GM13977 (cell line): ENCODE results near the gene CEP85.
"Not testable (repeated sequence)": the region's sequence is repeated elsewhere in the genome, so short reads cannot be mapped to it uniquely, and the experiment has no call there.

Source experiments
- DNase-seq: peaks from one replicate; pipeline ENCODE4 v3.0.0; 2012; ENCODE audit warnings: low spot score
- in situ Hi-C: fragments of 300-500 bp; cut with MboI; formaldehyde crosslinking; loops from one replicate; pipeline ENCODE4 v1.12.0; 2022; ENCODE audit warnings: low sequenced_read_pairs, low pct_unique_long_range_greater_than_20kb, mixed read lengths, inconsistent platforms; ENCODE audit not compliant: unreplicated experiment
- TF ChIP-seq, protein P1 (sequence below): IDR thresholded peaks from 2 replicates; pipeline ENCODE4 v1.5.1; 2012; ENCODE audit warnings: mild to moderate bottlenecking, control low read depth; ENCODE audit not compliant: insufficient read depth; ENCODE audit errors: extremely low read depth, missing control alignments

Gene CEP85

DNA sequence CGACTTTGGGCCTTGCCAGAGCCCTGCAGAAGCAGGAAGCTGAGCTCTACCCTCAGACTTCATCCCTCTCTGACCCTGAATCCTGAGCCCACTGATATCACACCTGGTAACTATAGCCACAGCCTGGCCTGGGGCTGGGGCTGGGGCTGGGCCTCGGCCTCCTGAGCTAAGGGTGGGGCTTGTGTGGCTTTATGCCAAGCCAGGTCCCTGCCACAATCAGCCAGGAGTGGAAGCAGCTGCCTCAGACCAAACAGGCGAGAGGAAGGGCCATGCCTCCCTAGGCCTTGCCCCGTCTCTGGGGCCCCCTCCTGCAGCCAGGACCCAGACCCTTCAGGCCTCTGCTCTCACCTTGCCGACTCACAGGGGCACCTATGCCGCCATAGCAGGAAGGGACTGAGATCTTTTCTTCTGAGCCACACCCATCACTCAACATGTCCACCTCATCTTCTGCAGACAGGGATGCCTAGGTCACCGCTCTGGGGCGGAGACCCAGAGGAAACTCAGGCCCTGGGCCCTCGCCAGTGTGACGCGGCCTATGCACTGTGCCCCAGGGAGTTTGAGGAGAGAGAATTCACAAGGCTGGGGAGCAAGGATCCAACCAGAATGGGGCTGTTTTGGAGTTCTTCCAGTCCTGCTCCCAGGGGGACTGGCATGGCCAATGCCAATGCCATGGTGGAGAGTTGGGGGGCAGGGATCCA, 66.7 kb downstream of the CEP85 start:
- TF ChIP-seq, protein P1, sequence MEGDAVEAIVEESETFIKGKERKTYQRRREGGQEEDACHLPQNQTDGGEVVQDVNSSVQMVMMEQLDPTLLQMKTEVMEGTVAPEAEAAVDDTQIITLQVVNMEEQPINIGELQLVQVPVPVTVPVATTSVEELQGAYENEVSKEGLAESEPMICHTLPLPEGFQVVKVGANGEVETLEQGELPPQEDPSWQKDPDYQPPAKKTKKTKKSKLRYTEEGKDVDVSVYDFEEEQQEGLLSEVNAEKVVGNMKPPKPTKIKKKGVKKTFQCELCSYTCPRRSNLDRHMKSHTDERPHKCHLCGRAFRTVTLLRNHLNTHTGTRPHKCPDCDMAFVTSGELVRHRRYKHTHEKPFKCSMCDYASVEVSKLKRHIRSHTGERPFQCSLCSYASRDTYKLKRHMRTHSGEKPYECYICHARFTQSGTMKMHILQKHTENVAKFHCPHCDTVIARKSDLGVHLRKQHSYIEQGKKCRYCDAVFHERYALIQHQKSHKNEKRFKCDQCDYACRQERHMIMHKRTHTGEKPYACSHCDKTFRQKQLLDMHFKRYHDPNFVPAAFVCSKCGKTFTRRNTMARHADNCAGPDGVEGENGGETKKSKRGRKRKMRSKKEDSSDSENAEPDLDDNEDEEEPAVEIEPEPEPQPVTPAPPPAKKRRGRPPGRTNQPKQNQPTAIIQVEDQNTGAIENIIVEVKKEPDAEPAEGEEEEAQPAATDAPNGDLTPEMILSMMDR = no peak
- in situ Hi-C loops = no loop called here
- no peak for DNase-seq

DNA sequence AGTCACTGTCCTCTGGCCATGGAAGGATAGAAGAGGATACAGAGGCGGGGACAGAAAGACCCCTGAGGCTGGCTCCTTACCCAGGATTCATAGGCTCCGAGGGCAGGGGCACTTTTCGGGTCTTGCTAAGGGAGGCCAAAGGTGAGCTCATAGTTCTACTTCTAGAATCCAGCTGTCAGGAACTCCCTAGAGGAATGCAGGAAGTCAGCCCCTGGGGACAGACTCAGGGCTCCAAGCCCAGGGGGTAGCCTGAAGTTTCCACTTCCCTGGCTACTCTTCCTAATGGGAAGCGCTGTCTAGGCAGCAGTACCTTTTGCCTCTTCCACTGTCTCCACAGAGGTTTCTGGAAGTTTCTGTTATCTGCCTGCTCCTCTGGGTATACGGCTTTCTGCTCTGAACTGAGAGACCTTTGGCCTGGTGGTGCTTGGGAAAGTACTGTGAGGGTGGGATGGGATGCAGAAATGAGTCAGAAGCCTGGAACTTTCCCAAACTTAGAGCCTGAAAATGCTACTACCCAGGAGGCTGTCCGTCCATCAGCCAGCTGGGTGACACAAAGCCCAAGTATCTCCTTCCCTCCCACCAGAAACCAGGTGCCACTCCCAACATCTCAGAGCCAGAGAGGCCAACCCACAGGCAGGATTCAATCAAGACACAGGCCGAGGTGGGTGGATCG, 68.9 kb downstream of the CEP85 start:
- no peak for DNase-seq
- TF ChIP-seq, protein P1 = no peak
- in situ Hi-C loops = no loop called here

DNA sequence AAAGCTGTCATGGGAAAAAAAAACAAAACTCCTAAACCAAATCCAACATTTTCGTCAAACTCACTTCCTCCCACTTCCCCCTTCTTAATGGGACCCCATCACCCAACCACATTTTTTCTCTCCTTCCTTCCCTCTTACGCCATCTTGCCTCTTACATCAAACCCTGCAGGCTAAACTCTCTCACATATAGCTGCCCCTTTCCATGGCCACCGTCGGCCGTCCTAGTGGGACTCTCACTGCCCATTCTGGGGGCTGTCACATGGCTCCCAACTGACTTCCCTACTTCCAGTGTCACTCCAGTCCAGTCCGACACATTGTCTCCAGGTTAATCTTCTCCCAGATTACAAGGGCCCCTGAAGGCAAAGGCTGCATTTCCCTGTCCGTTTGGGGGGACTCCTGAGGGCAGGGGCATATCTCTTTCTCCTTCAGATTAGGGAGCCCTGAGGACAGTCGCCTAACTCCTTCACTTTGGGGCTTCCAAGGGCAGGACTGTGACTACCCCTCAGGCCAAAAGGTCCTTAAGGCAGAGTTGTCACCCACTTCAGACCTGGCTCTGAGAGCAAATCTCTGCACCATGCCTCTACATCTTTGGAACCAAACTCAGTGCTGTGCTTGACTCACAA, 71.8 kb downstream of the CEP85 start:
- DNase-seq = no peak
- in situ Hi-C loops = no loop called here
- TF ChIP-seq, protein P1 = no peak

DNA sequence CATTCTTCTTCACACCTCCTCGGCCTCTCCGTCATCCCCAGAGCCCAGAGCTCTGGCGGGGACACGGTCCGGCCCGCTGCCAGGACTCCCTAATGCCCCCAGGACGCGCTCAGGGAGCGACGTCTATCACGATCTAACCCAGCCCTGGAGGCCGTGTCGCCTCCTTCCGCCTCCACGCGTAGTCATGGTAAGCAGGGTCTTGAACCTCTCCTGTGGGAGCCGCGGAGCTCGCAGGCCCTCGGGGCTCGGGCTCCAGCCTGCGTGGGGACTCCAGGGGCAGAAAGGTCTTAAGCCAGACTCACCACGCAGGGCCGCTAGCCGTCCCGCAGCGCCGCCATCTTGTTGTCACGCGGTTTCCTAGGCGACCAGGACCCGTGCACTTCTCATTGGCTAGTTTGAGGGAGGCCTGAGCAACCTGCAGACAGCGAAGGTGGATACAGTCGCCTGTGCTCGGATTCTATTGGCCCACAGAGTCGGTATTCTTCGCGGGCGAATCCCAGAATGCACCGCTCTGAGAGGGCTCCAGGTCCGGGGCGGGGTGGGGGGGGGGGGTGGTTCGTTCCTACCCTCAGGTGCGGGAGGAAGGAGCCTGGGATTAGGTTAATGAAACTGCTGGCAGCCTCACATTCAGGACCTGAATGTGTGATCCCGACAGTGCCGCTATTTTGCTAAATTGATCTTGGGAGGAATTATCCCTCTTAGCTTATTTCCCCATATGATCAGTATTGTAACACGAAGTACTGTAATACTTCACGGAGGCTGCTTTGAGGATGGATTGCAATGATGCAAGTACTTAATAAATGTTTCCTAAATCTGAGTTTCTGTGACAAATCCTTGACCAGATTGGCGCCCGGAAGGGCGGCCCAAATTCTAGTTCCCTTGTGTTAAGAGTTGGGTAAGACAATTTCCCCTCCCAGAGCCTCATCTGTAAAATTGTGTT, 72.6 kb downstream of the CEP85 start, which contains the start of gene UBXN11:
UBXN11 (minus strand) TSS at position 347 of the 940 bp plus-strand sequence. CDS start 3,753 bp downstream, outside the sequence.
- in situ Hi-C loops = no loop called here
- peak; percentile 97 for DNase-seq
- TF ChIP-seq, protein P1 = no peak

DNA sequence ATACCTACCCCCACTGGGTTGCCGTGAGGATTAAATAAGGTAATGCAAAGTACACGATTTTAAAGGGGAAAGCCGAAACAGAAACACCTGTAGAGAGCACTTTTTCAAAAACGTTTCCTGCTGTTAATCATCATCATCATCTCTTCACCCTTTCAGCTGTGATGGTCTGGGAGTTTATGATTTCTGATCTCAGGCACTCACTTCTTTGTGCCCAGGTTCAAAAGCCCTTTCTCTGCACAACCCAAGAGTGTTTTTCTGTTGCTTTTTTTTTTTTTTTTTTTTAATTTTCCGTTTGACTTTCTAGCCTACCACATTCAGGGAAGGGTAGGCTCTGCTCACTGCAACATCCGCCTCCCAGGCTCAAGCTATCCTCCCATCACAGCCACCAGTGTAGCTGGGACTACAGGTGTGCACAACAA, 73.4 kb downstream of the CEP85 start:
- in situ Hi-C loops = no loop called here
- no peak for DNase-seq
- TF ChIP-seq, protein P1 = no peak

DNA sequence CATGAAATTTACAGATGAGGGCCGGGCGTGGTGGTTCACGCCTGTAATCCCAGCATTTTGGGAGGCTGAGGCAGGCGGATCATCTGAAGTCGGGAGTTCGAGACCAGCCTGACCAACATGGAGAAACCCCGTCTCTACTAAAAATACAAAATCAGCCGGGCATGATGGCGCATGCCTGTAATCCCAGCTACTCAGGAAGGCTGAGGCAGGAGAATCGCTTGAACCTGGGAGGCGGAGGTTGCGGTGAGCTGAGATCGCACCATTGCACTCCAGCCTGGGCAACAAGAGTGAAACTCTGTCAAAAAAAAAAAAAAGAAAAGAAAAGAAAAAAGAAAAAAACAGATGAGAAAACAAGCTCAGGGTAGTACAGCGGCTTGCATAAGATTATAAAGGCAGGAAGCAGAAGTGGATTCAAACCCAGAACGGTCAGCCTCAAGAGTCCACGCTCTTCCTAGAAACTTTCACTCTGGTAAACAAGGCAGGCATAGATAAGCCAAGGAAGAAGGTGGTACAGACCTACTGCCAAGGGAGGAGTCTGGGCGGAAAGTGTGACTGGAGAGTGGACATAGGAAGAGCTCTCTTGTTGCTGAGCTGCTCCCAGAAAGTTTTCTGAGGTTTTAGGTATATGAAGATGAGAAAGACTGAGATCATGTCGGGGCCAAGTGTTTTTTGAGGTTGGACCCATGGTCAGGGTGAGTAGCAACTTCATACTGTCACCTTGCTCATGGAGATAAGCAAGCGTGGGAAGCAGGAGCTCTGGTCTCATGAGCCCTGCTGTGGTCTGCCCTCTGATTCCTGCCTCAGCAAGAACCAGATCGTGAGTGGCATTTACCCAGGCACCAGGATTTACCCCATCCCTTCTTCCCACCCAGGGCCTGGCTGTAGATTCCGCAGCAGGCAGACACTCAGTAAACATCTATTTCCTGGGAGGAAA, 74.2 kb downstream of the CEP85 start:
- DNase-seq, in situ Hi-C loops: not testable (repeated sequence)
